H9 (cell line): Measurements from ENCODE around the gene SEMA7A. TPM values are rescaled to one million over a fixed set of nuclear protein-coding genes. Genes with fewer than 3 reads are reported as not detected.
"Not testable (repeated sequence)": the region's sequence is repeated elsewhere in the genome, so short reads cannot be mapped to it uniquely, and the experiment has no call there.

ENCODE experiments used
- DNase-seq: peaks from one replicate; pipeline ENCODE4 v3.0.0-alpha.2; 2017
- H2AFZ ChIP-seq: one replicate; pipeline ENCODE4 v1.6.1; 2013; ENCODE audit warnings: mild to moderate bottlenecking, low read length, control low read depth, moderate library complexity
- H2AK5ac ChIP-seq: 2 replicates; pipeline ENCODE4 v1.6.1; 2013; ENCODE audit warnings: low read length, control low read depth, mixed read lengths; ENCODE audit not compliant: insufficient read length
- H2BK120ac ChIP-seq: one replicate; pipeline ENCODE4 v1.6.1; 2013; ENCODE audit warnings: low read depth, mild to moderate bottlenecking, low read length, control low read depth, inconsistent platforms; ENCODE audit not compliant: poor library complexity, severe bottlenecking
- H2BK12ac ChIP-seq: 2 replicates; pipeline ENCODE4 v1.6.1; 2013; ENCODE audit warnings: low read length, control low read depth, mixed read lengths, low read depth; ENCODE audit not compliant: insufficient read length
- H2BK15ac ChIP-seq: 2 replicates; pipeline ENCODE4 v1.6.1; 2013; ENCODE audit warnings: low read depth, low read length, control low read depth
- H2BK20ac ChIP-seq: one replicate; pipeline ENCODE4 v1.6.1; 2013; ENCODE audit warnings: low read depth, mild to moderate bottlenecking, low read length, control low read depth, inconsistent platforms; ENCODE audit not compliant: poor library complexity, severe bottlenecking
- H2BK5ac ChIP-seq: 2 replicates; pipeline ENCODE4 v1.6.1; 2013; ENCODE audit warnings: low read length, control low read depth, mixed read lengths; ENCODE audit not compliant: insufficient read length
- H3K14ac ChIP-seq: 2 replicates; pipeline ENCODE4 v1.6.1; 2013; ENCODE audit warnings: low read length, control low read depth; ENCODE audit not compliant: insufficient read depth
- H3K18ac ChIP-seq: 2 replicates; pipeline ENCODE4 v1.6.1; 2013; ENCODE audit warnings: low read depth, mild to moderate bottlenecking, mixed read lengths, low read length, control low read depth; ENCODE audit not compliant: insufficient read length
- H3K23ac ChIP-seq: 2 replicates; pipeline ENCODE4 v1.6.1; 2013; ENCODE audit warnings: low read length, control low read depth, mixed read lengths, low read depth; ENCODE audit not compliant: insufficient read length
- H3K23me2 ChIP-seq: 2 replicates; pipeline ENCODE4 v1.6.1; 2013; ENCODE audit warnings: low read depth, mild to moderate bottlenecking, mixed read lengths, low read length, control low read depth; ENCODE audit not compliant: insufficient read length, poor library complexity, severe bottlenecking
- H3K27ac ChIP-seq: 2 replicates; pipeline ENCODE4 v1.5.1; 2013; ENCODE audit warnings: low read length, control low read depth, mixed read lengths, low read depth; ENCODE audit not compliant: insufficient read length
- H3K27me3 ChIP-seq: 2 replicates; pipeline ENCODE4 v1.6.1; 2013; ENCODE audit warnings: low read length, control low read depth, inconsistent platforms; ENCODE audit not compliant: insufficient read depth
- H3K4ac ChIP-seq: 2 replicates; pipeline ENCODE4 v1.6.1; 2013; ENCODE audit warnings: low read depth, mild to moderate bottlenecking, control low read depth, inconsistent platforms, low read length, moderate library complexity
- H3K4me1 ChIP-seq: 2 replicates; pipeline ENCODE4 v1.6.1; 2013; ENCODE audit warnings: low read length, control low read depth, inconsistent platforms; ENCODE audit not compliant: insufficient read depth
- H3K4me2 ChIP-seq: 2 replicates; pipeline ENCODE4 v1.6.1; 2013; ENCODE audit warnings: low read length, control low read depth, mixed read lengths; ENCODE audit not compliant: insufficient read length, insufficient read depth
- H3K56ac ChIP-seq: 2 replicates; pipeline ENCODE4 v1.6.1; 2013; ENCODE audit warnings: low read depth, mild to moderate bottlenecking, mixed read lengths, low read length, control low read depth; ENCODE audit not compliant: insufficient read length
- H3K79me1 ChIP-seq: 2 replicates; pipeline ENCODE4 v1.6.1; 2013; ENCODE audit warnings: low read depth, mild to moderate bottlenecking, moderate library complexity, low read length, control low read depth, inconsistent platforms; ENCODE audit not compliant: insufficient read depth, poor library complexity, severe bottlenecking
- H3K79me2 ChIP-seq: 2 replicates; pipeline ENCODE4 v1.6.1; 2013; ENCODE audit warnings: low read length, control low read depth, inconsistent platforms; ENCODE audit not compliant: insufficient read depth
- H3K9ac ChIP-seq: 2 replicates; pipeline ENCODE4 v1.6.1; 2013; ENCODE audit warnings: low read length, control low read depth, mixed read lengths; ENCODE audit not compliant: insufficient read length; ENCODE audit errors: extremely low read depth
- H3K9me3 ChIP-seq: one replicate; pipeline ENCODE4 v1.6.1; 2013; ENCODE audit warnings: low read depth, low read length, inconsistent platforms; ENCODE audit not compliant: control insufficient read depth
- H3T11ph ChIP-seq: one replicate; pipeline ENCODE4 v1.6.1; 2013; ENCODE audit warnings: mild to moderate bottlenecking, low read length, control low read depth, inconsistent platforms
- H4K20me1 ChIP-seq: one replicate; pipeline ENCODE4 v1.6.1; 2013; ENCODE audit not compliant: control insufficient read depth, insufficient read length, insufficient read depth
- H4K5ac ChIP-seq: 2 replicates; pipeline ENCODE4 v1.6.1; 2013; ENCODE audit warnings: low read depth, mild to moderate bottlenecking, mixed read lengths, low read length, control low read depth; ENCODE audit not compliant: insufficient read length
- H4K8ac ChIP-seq: replicated peaks from 2 replicates; pipeline ENCODE4 v1.6.1; 2013; ENCODE audit warnings: low read length, control low read depth, mixed read lengths, low read depth; ENCODE audit not compliant: insufficient read length
- H4K91ac ChIP-seq: 2 replicates; pipeline ENCODE4 v1.6.1; 2013; ENCODE audit warnings: low read depth, mild to moderate bottlenecking, moderate library complexity, mixed read lengths, low read length, control low read depth; ENCODE audit not compliant: insufficient read length
- H3K27ac Mint-ChIP-seq, 3 experiments: 2 replicates in 2 of 3; 3 replicates in 1 of 3; pipeline ENCODE4 v1.8.0; 2020 to 2021; ENCODE audit warnings: mixed read lengths in 3 of 3, mild to moderate bottlenecking in 1 of 3, moderate library complexity in 1 of 3
- H3K27me3 Mint-ChIP-seq: 2 replicates; pipeline ENCODE4 v1.8.0; 2021; ENCODE audit warnings: low read depth, mild to moderate bottlenecking, moderate library complexity, mixed read lengths
- H3K36me3 Mint-ChIP-seq, 3 experiments: 2 replicates in 2 of 3; 3 replicates in 1 of 3; pipeline ENCODE4 v1.8.0; 2020 to 2021; ENCODE audit warnings: low read depth in 3 of 3, mixed read lengths in 3 of 3; ENCODE audit not compliant: insufficient read depth in 1 of 3
- H3K4me1 Mint-ChIP-seq, 2 experiments: 2 replicates each; pipeline ENCODE4 v1.8.0; 2020; ENCODE audit warnings: mixed read lengths in 2 of 2
- H3K4me3 Mint-ChIP-seq, 2 experiments: 2 replicates in 1 of 2; 3 replicates in 1 of 2; pipeline ENCODE4 v1.8.0; 2020 to 2021; ENCODE audit warnings: mild to moderate bottlenecking in 2 of 2, mixed read lengths in 2 of 2, moderate library complexity in 1 of 2
- H3K9me3 Mint-ChIP-seq, 2 experiments: 2 replicates in 1 of 2; 3 replicates in 1 of 2; pipeline ENCODE4 v1.8.0; 2020; ENCODE audit warnings: mild to moderate bottlenecking in 2 of 2, mixed read lengths in 2 of 2, moderate library complexity in 1 of 2
- CTCF ChIP-seq: fragments of 200-600 bp; sonication (generic); conservative IDR thresholded peaks from 3 replicates; pipeline ENCODE4 v1.8.0; 2021; ENCODE audit warnings: antibody characterized with exemption, mild to moderate bottlenecking
- WGBS: extraction: QIAGEN DNeasy Blood & Tissue Kit; methylation state at CpG from one replicate; pipeline ENCODE4 v1.1.7; 2013; ENCODE audit warnings: missing lambda C conversion rate, low lambda C conversion rate, mixed read lengths; ENCODE audit not compliant: insufficient read length; ENCODE audit errors: extremely low coverage; 5-methylcytosine and 5-hydroxymethylcytosine counted together
- total RNA-seq: library from RNA; stranded (reverse); gene quantifications from 2 replicates; pipeline ENCODE4 v1.2.1, GENCODE V29; 2021

The SEMA7A gene
- total RNA-seq, 1 experiment from 2014 or later, result 5.7 TPM

GRCh38 chr15:74458473-74458872 is 24.7 kb upstream of the SEMA7A start:
- Histone ChIP-seq H3K79me2 (no peaks in the 10 kb centered on the region), H3K4me2 (no peak overlapping the region), H4K8ac (no peak overlapping the region), H3K79me1 (no peaks in the 10 kb centered on the region), H2AK5ac (no peak overlapping the region), H4K20me1 (no peaks in the 10 kb centered on the region), H3K27me3 (no peaks in the 10 kb centered on the region), H2BK15ac (no peak overlapping the region), H4K91ac (no peak overlapping the region), H3K23me2 (peaks cover 11% of the 10 kb centered on the region), H3K9me3 (no peaks in the 10 kb centered on the region), H2BK120ac (no peak overlapping the region), H2BK12ac (no peak overlapping the region), H4K5ac (no peak overlapping the region), H3K9ac (no peak overlapping the region), H3K27ac (no peak overlapping the region), H3K18ac (no peak overlapping the region), H2AFZ (no peak overlapping the region), H3K4ac (no peak overlapping the region), H3K23ac (no peak overlapping the region), H3K56ac (no peak overlapping the region), H2BK5ac (no peak overlapping the region), H3K4me1 (peaks cover 3% of the 10 kb centered on the region; the same call in 1 of the 2 replicates), H3T11ph (no peak overlapping the region), H3K14ac (no peak overlapping the region), H2BK20ac (no peak overlapping the region)
- peaks cover 33% of the 10 kb centered on the region in 2 experiments for H3K4me1 Mint-ChIP-seq
- peaks cover 17 to 38% (median 24%) of the 10 kb centered on the region in 3 experiments for H3K36me3 Mint-ChIP-seq
- no CpG with 5 or more reads among the region's 3 CpGs for WGBS
- no peak overlapping the region for H3K4me3 Mint-ChIP-seq
- no peaks in the 10 kb centered on the region for H3K27me3 Mint-ChIP-seq
- peaks cover 3% of the 10 kb centered on the region in 2 experiments for H3K9me3 Mint-ChIP-seq
- H3K27ac Mint-ChIP-seq, result no peak overlapping the region
- TF ChIP-seq CTCF, result no peak
- DNase-seq, result no peak

GRCh38 chr15:74457036-74457435 is 23.3 kb upstream of the SEMA7A start:
- not testable (repeated sequence) for H3K4me2 ChIP-seq, H3K27me3 ChIP-seq, H3K9me3 ChIP-seq, H3K56ac ChIP-seq, H2AK5ac ChIP-seq, H2BK120ac ChIP-seq, H2BK15ac ChIP-seq, H3K79me1 ChIP-seq, H2BK20ac ChIP-seq, H3K4me1 ChIP-seq, DNase-seq, H2BK12ac ChIP-seq, H3K27ac ChIP-seq, H3K9ac ChIP-seq, H4K5ac ChIP-seq, H3K79me2 ChIP-seq, H4K20me1 ChIP-seq, H3K27ac Mint-ChIP-seq, H4K91ac ChIP-seq, H3K23ac ChIP-seq, H3K14ac ChIP-seq, H3K9me3 Mint-ChIP-seq, H3T11ph ChIP-seq, H3K27me3 Mint-ChIP-seq, H4K8ac ChIP-seq, H3K4ac ChIP-seq, H2BK5ac ChIP-seq, H2AFZ ChIP-seq, H3K18ac ChIP-seq, H3K4me3 Mint-ChIP-seq
- peaks cover 11% of the 10 kb centered on the region for H3K23me2 ChIP-seq
- no CpG with 5 or more reads among the region's 10 CpGs for WGBS
- peaks cover 18 to 39% (median 29%) of the 10 kb centered on the region in 3 experiments for H3K36me3 Mint-ChIP-seq
- peaks cover 25 to 26% of the 10 kb centered on the region in 2 experiments for H3K4me1 Mint-ChIP-seq
